HEK293T (cell line): Measurements from ENCODE around the gene SHISAL1.

Experiments used
- BHLHE40 ChIP-seq: fragments of 450-650 bp; IDR thresholded peaks from 2 replicates; pipeline ENCODE4 v1.6.1; 2016; ENCODE audit warnings: mild to moderate bottlenecking, moderate library complexity, borderline replicate concordance
- FOXA1 ChIP-seq: fragments of 450-650 bp; IDR thresholded peaks from 2 replicates; pipeline ENCODE4 v1.6.1; 2016; ENCODE audit warnings: mild to moderate bottlenecking
- FOXK2 ChIP-seq: fragments of 450-650 bp; IDR thresholded peaks from 2 replicates; pipeline ENCODE4 v1.6.1; 2016; ENCODE audit warnings: mild to moderate bottlenecking
- HDGF ChIP-seq: fragments of 450-650 bp; IDR thresholded peaks from 2 replicates; pipeline ENCODE4 v1.6.1; 2017; ENCODE audit warnings: antibody characterized with exemption, borderline replicate concordance
- SP1 ChIP-seq: fragments of 450-650 bp; IDR thresholded peaks from 2 replicates; pipeline ENCODE4 v1.6.1; 2017
- SUZ12 ChIP-seq: fragments of 450-650 bp; IDR thresholded peaks from 2 replicates; pipeline ENCODE4 v1.6.1; 2016; ENCODE audit warnings: mild to moderate bottlenecking
- TARDBP ChIP-seq: fragments of 450-650 bp; IDR thresholded peaks from 2 replicates; pipeline ENCODE4 v1.6.1; 2016

DNA sequence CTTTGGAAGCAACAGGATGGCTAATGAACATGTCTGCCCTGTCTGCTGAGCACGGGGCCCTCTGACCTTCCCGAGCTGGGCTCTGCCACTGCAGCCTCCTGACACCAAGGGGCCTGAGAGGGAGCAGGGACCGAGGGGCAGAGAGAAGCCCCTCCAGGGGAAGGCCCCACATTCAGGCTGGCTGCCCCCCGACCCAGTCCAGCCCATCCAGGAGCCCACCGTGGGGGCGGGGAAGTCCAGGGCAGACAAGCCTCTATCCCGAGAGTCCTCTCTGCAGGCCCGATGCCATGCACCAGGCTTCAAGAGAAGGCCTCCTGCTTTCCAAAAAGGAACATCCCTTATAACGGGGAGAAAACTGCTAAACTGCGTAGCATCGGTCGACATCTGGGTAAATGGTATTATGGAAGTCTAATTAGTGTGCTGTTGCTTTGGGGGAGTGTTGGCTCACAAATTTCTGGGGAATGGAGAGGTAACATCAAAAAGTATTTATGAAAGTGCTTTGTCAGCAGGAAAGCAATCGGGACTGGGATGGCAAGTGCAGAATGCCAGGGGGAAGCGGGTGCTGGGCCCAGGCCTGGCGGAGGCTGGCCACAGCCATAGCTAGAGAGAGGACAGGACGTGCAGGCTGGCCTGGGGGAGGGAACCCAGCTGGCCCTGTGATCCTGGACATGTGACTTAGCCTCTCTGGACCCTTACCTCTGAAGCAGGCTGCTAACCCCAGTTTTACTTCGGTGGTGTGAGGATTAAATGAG, 5.3 kb upstream of the SHISAL1 start:
- TF ChIP-seq SP1 (no peak), FOXA1 (no peak), SUZ12 (no peak), TARDBP (no peak), HDGF (no peak), FOXK2 (no peak), BHLHE40 (no peak)
